NB4 (cell line): ENCODE data around the gene GBX2.

Source experiments
- DNase-seq: peaks from one replicate; pipeline ENCODE4 v3.0.0; 2010; ENCODE audit warnings: low read depth
- H3K4me3 ChIP-seq: one replicate; pipeline ENCODE4 v1.5.1; 2011; ENCODE audit warnings: mild to moderate bottlenecking, low read depth, low read length, moderate library complexity
- CTCF ChIP-seq: IDR thresholded peaks from one replicate; pipeline ENCODE4 v1.5.1; 2012; ENCODE audit warnings: low read depth, low read length
- MAX ChIP-seq: IDR thresholded peaks from 2 replicates; pipeline ENCODE4 v1.6.1; 2011; ENCODE audit warnings: low read depth, low read length
- MYC ChIP-seq: IDR thresholded peaks from 2 replicates; pipeline ENCODE4 v1.6.1; 2011; ENCODE audit warnings: low read depth, low read length
- POLR2A ChIP-seq: IDR thresholded peaks from 2 replicates; pipeline ENCODE4 v1.6.1; 2011; ENCODE audit warnings: mild to moderate bottlenecking; ENCODE audit not compliant: insufficient read length; ENCODE audit errors: extremely low read depth

GBX2 gene

GRCh38 chr2:236168110-236169080, at the start of gene GBX2:
Gene GBX2 (minus strand): TSS chr2:236168386. CDS start chr2:236167971, 415 bp downstream.
- TF ChIP-seq MYC (no peak), POLR2A (no peak), MAX (no peak), CTCF (no peak)
- peak within 1 kb of the TSS; percentile 16 for H3K4me3 ChIP-seq
- no peak for DNase-seq

GRCh38 chr2:236217926-236218325, 49.7 kb upstream of the GBX2 start:
- TF ChIP-seq MYC: no peak
- no peak for TF ChIP-seq POLR2A
- no peak for TF ChIP-seq CTCF
- TF ChIP-seq MAX: no peak
- no peak overlapping the region for H3K4me3 ChIP-seq
- DNase-seq: no peak

GRCh38 chr2:236216711-236217110, 48.5 kb upstream of the GBX2 start:
- no peak for DNase-seq
- H3K4me3 ChIP-seq: no peak overlapping the region
- TF ChIP-seq CTCF (no peak), MYC (no peak), MAX (no peak), POLR2A (no peak)

- no peak for DNase-seq
- no peak for TF ChIP-seq MAX
- no peak for TF ChIP-seq POLR2A
- TF ChIP-seq MYC: no peak
- no peak for TF ChIP-seq CTCF
- H3K4me3 ChIP-seq: no peak overlapping the region
Observed at GRCh38 chr2:236215761-236216333, 47.7 kb upstream of the GBX2 start.

GRCh38 chr2:236215196-236215595, 47.0 kb upstream of the GBX2 start:
- no peak for DNase-seq
- no peak overlapping the region for H3K4me3 ChIP-seq
- TF ChIP-seq MAX (no peak), MYC (no peak), POLR2A (no peak), CTCF (no peak)
